Pulmonary artery endothelial cell (primary cell): ENCODE data around the gene FAM120C. TPM values are rescaled to one million over a fixed set of nuclear protein-coding genes. Genes with fewer than 3 reads are reported as not detected.

Experiments used
- DNase-seq: peaks from one replicate; pipeline ENCODE4 v3.0.0-alpha.2; 2011; ENCODE audit warnings: low read depth, low spot score
- total RNA-seq: library from RNA; depleted of rRNA; stranded (reverse); fragments of >200 nt; gene quantifications from 2 replicates; pipeline ENCODE4 v1.2.3, GENCODE V29; 2014

The FAM120C gene
- total RNA-seq, 1 donor from 2014 or later: 3.2 TPM

DNA sequence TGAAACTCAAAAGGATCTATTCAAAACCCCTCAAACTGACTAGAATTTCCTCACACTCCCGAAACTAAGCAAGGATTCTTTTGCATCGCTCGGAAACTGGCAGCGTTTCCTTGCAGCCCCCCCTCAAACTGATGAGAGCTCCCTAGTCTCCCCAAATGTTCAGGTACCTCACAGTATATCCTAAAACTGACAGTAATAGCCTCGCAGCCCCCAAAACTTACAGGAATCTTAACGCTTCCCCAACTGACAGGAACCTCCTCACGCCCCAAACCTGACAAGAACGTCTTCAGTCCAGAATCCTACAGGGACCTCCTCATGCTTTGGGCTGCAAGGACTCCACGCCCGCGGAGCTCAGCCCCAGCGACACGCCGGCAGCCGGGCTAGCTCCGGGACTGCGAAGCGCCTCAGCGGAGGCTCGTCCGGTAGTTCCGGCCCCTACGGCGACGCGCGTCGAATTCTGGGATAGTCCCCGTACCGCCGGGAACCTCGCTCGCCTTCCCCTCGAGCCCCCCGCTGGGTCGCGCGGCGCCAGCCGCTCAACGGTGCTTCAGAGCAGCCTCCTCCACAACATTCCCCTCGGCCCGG, 139.4 kb downstream of the FAM120C start:
- no peak for DNase-seq

- DNase-seq: no peak
These were observed 140.0 kb downstream of the FAM120C start for GRCh38 chrX:54043056-54043455.

DNA sequence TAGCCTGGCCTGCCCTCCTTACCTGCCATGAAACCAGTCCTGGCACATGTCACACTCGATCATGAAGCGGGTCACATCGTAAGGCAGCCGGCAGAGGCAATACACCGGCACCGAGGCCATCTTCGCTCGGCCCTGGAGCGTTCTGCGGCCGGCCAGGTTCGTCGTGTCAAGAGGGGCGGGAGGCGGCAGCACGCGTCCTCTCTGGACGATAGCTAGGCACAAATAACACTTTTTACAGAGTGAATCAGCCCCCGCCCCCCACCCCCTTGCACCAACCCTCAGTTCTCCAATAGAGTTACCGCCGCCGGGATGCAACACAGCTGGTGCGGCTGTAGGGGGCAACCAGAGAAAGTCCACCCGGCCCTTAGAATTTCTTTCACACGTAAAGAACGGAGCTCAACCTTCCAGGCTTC, 140.4 kb downstream of the FAM120C start:
- no peak for DNase-seq

GRCh38 chrX:54030329-54030728, 152.7 kb downstream of the FAM120C start:
- DNase-seq: no peak

GRCh38 chrX:54029529-54030143, 153.4 kb downstream of the FAM120C start:
- DNase-seq: no peak

- DNase-seq: no peak
These were observed 158.7 kb downstream of the FAM120C start for GRCh38 chrX:54024350-54024749.

Other genes with a start within 250 kb of the FAM120C start
- 14.9 and 19.7 TPM in 2 replicates for gene PHF8, start 138.8 kb downstream of the FAM120C start, total RNA-seq
- 0.59 and 2.3 TPM in 2 replicates for gene WNK3, start 174.8 kb upstream of the FAM120C start, total RNA-seq